ENCODE measurements around the gene SLC2A13.
"Not testable (repeated sequence)": the region's sequence is repeated elsewhere in the genome, so short reads cannot be mapped to it uniquely, and the experiment has no call there.

DNA sequence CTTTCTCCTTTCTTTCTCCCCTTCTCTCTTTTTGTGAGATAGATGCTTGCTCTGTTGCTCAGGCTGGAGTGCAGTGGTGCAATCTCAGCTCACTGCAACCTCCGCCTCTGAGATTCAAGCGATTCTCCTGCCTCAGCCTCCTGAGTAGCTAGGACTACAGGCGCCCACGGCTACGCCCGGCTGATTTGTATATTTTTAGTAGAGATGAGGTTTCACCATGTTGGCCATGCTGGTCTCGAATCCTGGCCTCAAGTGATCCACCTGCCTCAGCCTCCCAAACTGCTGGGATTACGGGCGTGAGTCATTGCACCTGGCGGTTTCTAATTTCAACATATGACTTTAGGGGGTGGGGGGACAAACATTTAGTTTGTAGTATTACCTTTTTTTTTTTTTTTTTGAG, 293.4 kb downstream of the SLC2A13 start:
- not testable (repeated sequence) for TF ChIP-seq CTCF (IDR thresholded peaks at IDR 0.05; ENCODE audit: insufficient read depth, low read length, poor library complexity, severe bottlenecking); EZH2phosphoT487 (conservative IDR thresholded peaks at IDR 0.05; ENCODE audit: low read length)
